HG03439 (cell line): ENCODE results near the gene SH3TC1.

Source experiments
- ATAC-seq: cut with Tn5 transposase; IDR thresholded peaks from one replicate; pipeline ENCODE4 v1.9.1; 2021; ENCODE audit warnings: mild to moderate bottlenecking, moderate library complexity; ENCODE audit not compliant: unreplicated experiment

Gene SH3TC1

DNA sequence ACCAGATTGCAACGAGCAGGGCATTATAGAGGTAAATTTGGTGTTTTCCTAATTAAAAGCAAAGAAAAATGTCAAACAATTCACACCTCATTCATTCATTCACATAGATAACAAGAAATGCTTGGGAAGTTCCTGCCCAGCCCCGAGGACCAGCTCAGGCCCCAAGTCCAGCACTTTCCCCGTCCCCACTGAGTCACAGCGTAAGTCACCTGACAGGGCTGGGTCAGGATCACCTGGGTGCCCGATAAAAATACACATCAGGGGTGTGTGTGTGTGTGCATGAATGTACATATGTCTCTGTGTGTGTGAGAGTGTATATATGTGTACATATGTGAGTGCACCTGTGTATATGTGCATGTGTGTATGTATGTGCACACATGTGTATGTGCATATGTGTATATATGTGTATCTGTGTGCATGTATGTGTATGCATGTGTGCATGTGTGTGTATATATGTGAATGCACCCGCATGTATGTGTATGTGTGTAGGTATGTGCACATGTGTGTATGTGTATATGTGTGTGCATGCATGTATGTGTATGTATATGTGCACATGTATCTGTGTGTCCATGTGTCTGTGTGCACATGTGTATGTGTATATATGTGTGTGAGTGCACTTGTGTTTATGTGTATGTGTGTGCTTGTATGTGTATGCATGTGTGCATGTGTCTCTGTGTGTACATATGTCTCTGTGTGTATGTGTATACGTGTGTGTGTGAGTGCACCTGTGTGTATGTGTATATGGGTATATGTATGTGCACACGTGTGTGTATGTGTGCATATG is 18.6 kb upstream of the SH3TC1 start:
- ATAC-seq: no peak

DNA sequence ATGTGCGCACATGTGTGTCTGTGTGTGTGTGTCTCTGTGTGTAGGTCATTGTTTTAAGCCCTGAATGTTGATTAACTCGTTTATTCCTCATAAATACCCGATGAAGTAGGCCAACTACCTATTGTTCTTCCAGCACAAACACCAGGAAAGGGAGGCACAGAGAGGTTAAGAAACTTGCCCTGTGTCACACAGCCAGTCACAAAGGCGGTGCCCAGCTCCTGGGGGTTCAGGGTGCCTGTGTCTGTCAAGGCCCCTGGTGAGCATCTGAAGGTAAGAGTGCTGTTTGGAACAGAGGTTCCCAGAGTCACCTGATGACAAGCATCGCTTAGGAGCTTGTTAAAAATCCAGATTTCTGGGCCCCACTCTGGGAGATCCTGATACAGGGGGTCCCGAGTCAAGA is 18.0 kb upstream of the SH3TC1 start:
- no peak for ATAC-seq

DNA sequence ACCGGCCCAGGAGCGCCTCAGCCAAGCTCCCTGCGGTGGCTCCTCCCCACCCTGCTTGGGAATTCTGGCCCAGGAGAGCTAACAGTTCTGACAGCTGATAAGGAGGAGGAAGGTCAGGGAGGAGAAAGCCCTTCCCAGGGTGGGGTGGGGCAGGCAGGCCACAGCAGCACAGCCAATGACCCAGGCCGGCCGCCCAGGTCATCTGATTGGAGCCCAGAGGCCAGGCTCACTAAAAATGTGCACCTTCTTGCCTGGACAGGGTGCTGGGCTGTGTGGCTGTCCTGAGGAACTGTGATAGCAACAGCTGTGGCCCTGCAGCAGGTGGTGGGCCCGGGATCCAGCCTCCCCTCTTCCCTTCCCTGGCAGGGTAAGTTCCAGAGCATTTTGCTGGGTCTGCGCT is 17.2 kb upstream of the SH3TC1 start:
- no peak for ATAC-seq

GRCh38 chr4:8182294-8182693 is 16.8 kb upstream of the SH3TC1 start:
- no peak for ATAC-seq

DNA sequence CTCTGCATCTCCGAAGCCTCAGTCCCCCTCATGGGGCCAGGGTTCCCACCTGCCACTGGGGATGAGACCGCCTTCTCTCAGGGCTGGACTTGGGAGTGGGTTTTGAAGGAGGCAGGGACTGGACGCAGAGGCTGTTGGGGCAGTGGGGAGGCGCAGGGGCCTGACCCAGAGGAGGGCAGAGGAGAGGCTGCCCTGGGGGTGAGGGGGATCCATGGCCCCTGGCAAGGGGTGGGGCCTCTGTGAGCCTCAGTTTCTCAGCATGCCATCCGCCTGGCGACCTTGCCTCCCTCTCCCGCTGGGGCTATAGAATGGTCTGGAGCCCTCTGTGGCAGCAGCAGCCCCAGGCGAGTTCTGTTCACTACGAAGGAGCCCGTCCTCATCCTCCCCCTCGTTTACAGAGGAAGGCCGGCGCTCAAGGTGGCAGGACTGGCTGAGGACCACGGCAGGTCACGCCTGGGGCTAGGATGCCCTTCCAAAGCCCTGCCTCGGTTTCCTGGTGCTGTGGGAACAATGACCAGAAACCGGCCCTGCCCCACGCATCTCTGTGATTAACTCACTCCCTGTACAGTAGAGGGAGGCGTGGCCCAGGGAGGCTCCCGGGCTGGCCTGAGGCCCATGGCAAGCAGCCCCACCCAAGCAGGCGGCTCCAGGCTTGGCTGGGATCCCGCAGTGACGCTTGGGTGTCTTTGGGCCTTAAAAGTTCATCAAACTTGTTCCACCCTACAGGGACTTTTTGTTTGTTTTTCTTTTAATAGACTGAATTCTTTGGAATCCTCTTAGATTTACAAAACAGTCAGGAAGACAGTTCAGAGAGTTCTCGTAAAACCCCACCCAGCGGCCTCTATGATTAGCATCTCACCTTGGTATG is 16.0 kb upstream of the SH3TC1 start:
- no peak for ATAC-seq

- ATAC-seq: no peak
Measured at GRCh38 chr4:8184061-8184460, 15.0 kb upstream of the SH3TC1 start.

DNA sequence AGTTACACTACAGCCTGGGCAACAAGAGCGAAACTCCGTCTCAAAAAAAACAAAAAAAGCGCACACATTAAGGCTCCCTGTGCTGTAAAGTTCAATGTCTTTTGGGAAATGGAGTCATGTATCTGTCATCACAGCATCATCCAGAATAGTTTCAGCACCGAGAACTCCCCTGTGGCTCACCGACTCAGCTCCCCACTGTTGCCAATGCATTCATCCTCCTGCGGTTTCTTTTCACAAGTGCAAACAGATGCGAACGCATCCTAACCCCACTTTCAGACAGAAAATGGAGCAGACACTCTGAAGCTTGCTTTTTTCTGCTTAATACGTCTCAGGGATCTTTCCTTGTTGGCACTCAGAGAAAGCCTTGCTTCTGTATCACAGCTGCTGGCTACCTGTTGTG is 13.8 kb upstream of the SH3TC1 start:
- ATAC-seq: no peak

- ATAC-seq: no peak
Measured at GRCh38 chr4:8185930-8186329, 13.2 kb upstream of the SH3TC1 start.

DNA sequence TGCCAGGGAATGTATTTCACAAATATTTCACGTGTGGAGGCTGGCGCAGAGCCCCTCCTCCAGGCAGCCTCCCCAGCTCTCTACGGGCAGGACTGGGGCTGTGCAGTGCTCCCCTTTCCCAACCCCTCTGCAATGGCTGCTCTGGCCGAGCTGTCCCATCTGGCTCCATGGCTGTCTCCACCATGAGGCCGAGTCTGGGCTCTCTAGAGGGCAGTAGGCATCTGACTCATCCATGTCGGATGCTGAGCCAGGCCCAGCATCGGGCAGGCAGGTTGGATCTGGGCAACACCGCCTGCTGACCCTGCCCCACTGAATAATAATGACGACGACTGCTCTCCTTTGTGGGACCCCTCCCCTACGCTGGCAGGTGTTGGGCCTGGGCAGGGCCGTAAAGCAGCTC is 11.0 kb upstream of the SH3TC1 start:
- ATAC-seq: no peak

GRCh38 chr4:8188743-8189550 is 10.1 kb upstream of the SH3TC1 start:
- no peak for ATAC-seq

- ATAC-seq: no peak
Measured at GRCh38 chr4:8189551-8190466, 9.3 kb upstream of the SH3TC1 start.

DNA sequence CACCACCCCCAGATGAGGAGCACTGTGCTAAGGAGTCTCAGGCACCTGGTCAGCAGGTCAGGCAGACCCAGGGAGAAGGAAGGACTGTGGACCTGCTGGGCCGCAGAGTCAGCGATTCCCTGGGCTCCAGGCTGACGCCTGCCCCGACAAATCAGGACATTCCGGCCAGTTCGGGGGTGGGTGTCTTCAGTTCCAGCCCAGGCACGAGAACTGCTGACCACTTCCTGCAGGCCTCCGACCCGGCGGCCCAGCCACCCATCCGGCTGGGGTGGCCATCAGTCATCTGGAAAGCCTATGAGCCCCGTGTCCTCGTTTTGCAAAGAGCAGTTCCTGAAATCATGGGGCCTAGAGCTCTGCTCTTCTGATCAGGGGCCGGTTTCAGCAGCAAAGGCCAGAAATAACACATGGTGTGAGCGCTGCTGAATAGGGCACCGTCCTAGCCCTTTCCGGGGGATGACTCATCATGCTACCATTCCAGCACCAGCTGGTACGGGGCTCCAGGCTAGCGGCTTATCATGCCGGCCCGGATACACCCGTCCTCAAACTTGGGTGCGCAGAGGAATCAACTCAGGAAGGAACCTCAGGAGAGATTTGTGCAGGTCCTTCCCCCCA is 7.8 kb upstream of the SH3TC1 start:
- no peak for ATAC-seq

DNA sequence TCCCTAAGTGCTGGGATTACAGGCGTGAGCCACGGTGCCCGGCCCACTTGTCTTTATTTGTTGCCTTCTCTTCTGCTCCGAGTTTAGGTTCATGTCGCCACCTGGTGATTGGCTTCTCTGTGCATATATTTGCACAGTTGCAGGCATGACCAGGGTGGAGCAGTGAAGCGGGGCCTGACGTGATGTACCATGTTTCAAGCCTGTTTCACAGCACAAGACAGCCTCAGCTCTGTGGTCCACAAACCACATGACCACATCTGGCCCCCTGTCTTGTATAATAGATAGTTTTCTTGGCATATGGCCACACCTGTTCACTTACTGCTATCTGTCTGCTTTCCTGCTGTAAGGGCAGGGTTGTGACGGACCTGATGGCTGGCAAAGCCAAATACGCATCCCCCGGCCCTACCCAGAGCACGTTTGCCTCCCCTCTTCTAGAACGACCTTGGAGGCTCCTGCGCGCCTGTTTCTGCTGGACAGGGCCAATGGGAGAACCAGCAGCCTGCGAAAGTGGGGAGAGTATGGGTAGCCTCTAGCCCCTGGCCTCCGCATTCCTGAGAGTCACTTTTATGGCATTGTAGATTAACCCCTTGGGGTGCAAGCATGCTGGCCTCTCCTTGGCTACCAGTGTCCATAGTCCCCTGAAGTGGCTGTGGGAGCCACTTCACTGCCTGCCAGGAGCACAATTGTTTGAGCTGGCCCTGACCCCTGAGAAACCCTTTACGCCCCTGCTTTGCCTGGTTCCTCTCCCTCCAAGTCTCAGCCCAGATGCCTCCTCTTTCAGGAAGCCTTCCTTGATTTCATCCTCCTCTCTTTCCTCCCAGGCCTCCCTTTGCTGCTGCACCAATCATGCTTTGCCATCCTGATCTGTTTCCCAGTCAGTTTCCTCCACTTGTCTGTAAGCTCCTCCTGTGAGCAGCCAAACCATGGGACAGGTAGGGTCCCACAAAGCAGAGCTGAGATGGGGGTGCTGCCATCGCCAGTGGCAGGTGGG is 6.0 kb upstream of the SH3TC1 start:
- ATAC-seq: peak; percentile 62

DNA sequence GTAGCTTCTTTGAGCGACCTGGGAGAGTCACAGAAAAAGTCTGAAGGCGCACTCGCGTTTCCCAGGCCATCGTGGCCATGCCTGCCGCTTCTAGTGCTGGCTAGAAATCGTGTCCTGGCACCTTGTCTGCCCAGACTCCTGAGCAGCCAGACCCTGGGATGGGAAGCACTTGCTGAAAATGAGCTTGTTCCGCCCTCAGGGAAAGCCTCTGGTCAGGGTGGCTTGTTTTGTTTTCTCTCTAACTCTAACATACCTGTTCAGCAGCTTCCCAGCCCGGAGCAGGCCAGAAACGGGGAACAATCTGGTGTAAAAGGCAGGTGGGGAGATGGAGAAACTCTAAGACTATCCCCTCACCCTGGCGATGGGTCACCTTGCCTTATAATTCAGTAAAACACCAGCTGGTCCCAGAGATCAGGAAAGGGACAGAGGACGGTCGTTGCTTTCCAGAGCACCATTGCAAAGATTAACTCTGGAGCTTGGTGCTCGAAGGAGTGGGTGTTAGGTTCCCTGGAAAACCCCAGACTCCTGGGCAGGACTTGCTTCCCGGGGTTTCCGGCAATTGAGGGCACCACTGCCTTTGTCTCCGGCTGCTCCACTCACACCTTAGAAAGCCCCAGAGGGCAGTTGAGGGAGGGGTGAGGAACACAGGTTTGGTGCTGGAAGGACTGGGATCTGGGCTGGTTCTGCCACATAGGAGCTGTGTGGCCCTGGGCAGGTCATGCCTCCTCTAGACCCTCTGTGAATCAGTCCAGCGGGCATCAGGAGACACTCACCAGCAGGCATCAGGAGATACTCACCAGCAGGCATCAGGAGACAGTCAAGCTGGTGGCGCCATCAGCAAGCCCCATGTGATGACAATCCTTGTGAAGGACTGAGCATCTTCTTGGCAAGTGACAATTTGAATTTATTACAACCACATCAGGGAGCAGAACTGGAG is 4.5 kb upstream of the SH3TC1 start:
- no peak for ATAC-seq

GRCh38 chr4:8195431-8195830 is 3.7 kb upstream of the SH3TC1 start:
- ATAC-seq: no peak

DNA sequence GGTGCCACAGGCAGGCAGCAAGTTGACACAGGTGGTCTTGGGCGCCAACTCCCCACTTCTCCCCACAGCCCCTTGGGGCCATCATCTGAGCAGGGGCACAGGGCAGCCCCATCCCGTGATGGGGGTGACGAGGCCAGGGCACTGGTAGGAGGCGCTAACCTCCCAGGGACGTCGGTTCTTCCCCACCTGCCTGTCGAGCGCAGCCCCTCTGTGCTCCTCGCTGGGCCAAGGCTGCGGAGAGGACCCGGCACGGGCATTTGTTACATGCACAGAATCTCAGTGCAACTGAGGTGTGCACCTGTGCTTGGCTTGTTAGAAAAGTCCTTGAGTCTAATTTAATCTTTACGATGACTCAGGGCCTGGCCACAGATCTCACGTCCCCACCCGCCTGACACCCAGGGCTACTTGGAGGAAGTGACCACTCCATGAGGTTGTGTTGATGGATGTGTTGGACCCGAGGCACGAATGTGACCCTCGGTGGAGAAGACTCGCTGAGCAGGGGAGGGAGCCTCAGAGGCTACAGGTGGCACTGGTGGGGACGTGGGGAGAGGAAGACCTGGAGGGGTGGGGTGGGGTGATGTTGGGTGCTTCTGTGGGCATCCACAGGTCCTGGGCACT is 3.1 kb upstream of the SH3TC1 start:
- no peak for ATAC-seq

GRCh38 chr4:8197521-8197920 is 1.6 kb upstream of the SH3TC1 start:
- no peak for ATAC-seq
